HepG2 (cell line): Measurements from ENCODE around the gene SLC25A45. TPM values are rescaled to one million over a fixed set of nuclear protein-coding genes. Genes with fewer than 3 reads are reported as not detected.

Source experiments
- BHLHE40 ChIP-seq: IDR thresholded peaks from 2 replicates; pipeline ENCODE4 v1.6.1; 2011; ENCODE audit warnings: low read length, improper control_type of control experiment
- CREBL2 ChIP-seq: sonication (generic); formaldehyde crosslinking; IDR thresholded peaks from 2 replicates; pipeline ENCODE4 v1.8.1; 2023; ENCODE audit warnings: missing genetic modification reagents, mild to moderate bottlenecking, borderline replicate concordance
- HOXA5 ChIP-seq: sonication (generic); formaldehyde crosslinking; IDR thresholded peaks from 2 replicates; pipeline ENCODE4 v1.4.0; 2020; ENCODE audit warnings: missing genetic modification reagents
- KLF12 ChIP-seq: sonication (generic); formaldehyde crosslinking; IDR thresholded peaks from 2 replicates; pipeline ENCODE4 v1.4.0; 2020; ENCODE audit warnings: missing genetic modification reagents, borderline replicate concordance
- KLF9 ChIP-seq: IDR thresholded peaks from 2 replicates; pipeline ENCODE4 v1.6.1; 2016; ENCODE audit warnings: low read depth
- MLX ChIP-seq: IDR thresholded peaks from 2 replicates; pipeline ENCODE4 v1.6.1; 2016
- MTERF4 ChIP-seq: sonication (generic); formaldehyde crosslinking; IDR thresholded peaks from 2 replicates; pipeline ENCODE4 v1.8.0; 2023; ENCODE audit warnings: mild to moderate bottlenecking, missing genetic modification reagents
- NR2F2 ChIP-seq: IDR thresholded peaks from 2 replicates; pipeline ENCODE4 v1.6.1; 2012; ENCODE audit warnings: low read depth, inconsistent platforms, borderline replicate concordance
- NRL ChIP-seq: sonication (generic); formaldehyde crosslinking; IDR thresholded peaks from 2 replicates; pipeline ENCODE4 v1.5.0; 2020; ENCODE audit warnings: missing genetic modification reagents, mild to moderate bottlenecking, moderate library complexity, borderline replicate concordance
- PCBP1 ChIP-seq: fragments of 200-400 bp; formaldehyde crosslinking; IDR thresholded peaks from 2 replicates; pipeline ENCODE4 v1.6.1; 2017; ENCODE audit warnings: mild to moderate bottlenecking, low read depth, low read length, borderline replicate concordance
- SNRNP70 ChIP-seq: fragments of 200-400 bp; formaldehyde crosslinking; IDR thresholded peaks from 2 replicates; pipeline ENCODE4 v1.6.1; 2017; ENCODE audit warnings: mild to moderate bottlenecking, low read depth, low read length, moderate library complexity
- SOX13 ChIP-seq, 3 experiments: fragments of 450-650 bp in 1 of 3; sonication (generic) in 1 of 3; formaldehyde crosslinking in 1 of 3; IDR thresholded peaks in 2 of 3; conservative IDR thresholded peaks in 1 of 3; 2 replicates each; pipeline versions ENCODE4 v1.5.0 to v1.6.1; 2016 to 2020; ENCODE audit warnings: antibody characterized with exemption in 1 of 3, mild to moderate bottlenecking in 1 of 3, missing compliant biosample characterization in 1 of 3, missing genetic modification reagents in 1 of 3, moderate library complexity in 1 of 3
- SOX6 ChIP-seq, 2 experiments: fragments of 450-650 bp in 1 of 2; sonication (generic) in 1 of 2; formaldehyde crosslinking in 1 of 2; IDR thresholded peaks; 2 replicates each; pipeline versions ENCODE4 v1.4.0 to v1.6.1; 2017 to 2020; ENCODE audit warnings: antibody characterized with exemption in 1 of 2, mild to moderate bottlenecking in 1 of 2, missing genetic modification reagents in 1 of 2
- TFE3 ChIP-seq: IDR thresholded peaks from 2 replicates; pipeline ENCODE4 v1.6.1; 2016
- ZBTB42 ChIP-seq: sonication (generic); formaldehyde crosslinking; IDR thresholded peaks from 2 replicates; pipeline ENCODE4 v1.5.0; 2020; ENCODE audit warnings: mild to moderate bottlenecking, missing genetic modification reagents
- ZFAT ChIP-seq: sonication (generic); formaldehyde crosslinking; conservative IDR thresholded peaks from 2 replicates; pipeline ENCODE4 v1.8.1; 2023; ENCODE audit warnings: missing genetic modification reagents, inconsistent platforms
- ZFP62 ChIP-seq: sonication (generic); formaldehyde crosslinking; IDR thresholded peaks from 2 replicates; pipeline ENCODE4 v1.4.0; 2020; ENCODE audit warnings: missing genetic modification reagents
- ZNF101 ChIP-seq: sonication (generic); formaldehyde crosslinking; IDR thresholded peaks from 2 replicates; pipeline ENCODE4 v1.4.0; 2020; ENCODE audit warnings: mild to moderate bottlenecking, low read depth, missing genetic modification reagents, borderline replicate concordance
- ZNF451 ChIP-seq: sonication (generic); formaldehyde crosslinking; IDR thresholded peaks from 2 replicates; pipeline ENCODE4 v1.5.0; 2020; ENCODE audit warnings: mild to moderate bottlenecking, missing genetic modification reagents
- ZNF569 ChIP-seq: sonication (generic); formaldehyde crosslinking; IDR thresholded peaks from 2 replicates; pipeline ENCODE4 v1.5.0; 2020; ENCODE audit warnings: mild to moderate bottlenecking, missing genetic modification reagents, moderate library complexity, borderline replicate concordance
- ZNF724P ChIP-seq: sonication (generic); formaldehyde crosslinking; IDR thresholded peaks from 2 replicates; pipeline ENCODE4 v1.8.0; 2022; ENCODE audit warnings: missing genetic modification reagents, borderline replicate concordance
- ZSCAN9 ChIP-seq: IDR thresholded peaks from 2 replicates; pipeline ENCODE4 v1.6.1; 2016; ENCODE audit warnings: borderline replicate concordance
- polyA plus RNA-seq, 8 experiments: library from polyadenylated mRNA; depleted of rRNA in 3 of 8; stranded (reverse) in 7 of 8; unstranded in 1 of 8; fragments of >200 nt; fragmentation: Illumina TruSeq in 4 of 8; extraction: Trizol in 4 of 8; gene quantifications; 2 replicates each; pipeline versions ENCODE4 v1.2.1 to v1.2.3, GENCODE V29; 2011 to 2016; ENCODE audit warnings: low read depth in 4 of 8, missing spikeins in 1 of 8, mixed read lengths in 1 of 8; ENCODE audit not compliant: insufficient read depth in 1 of 8
- total RNA-seq, 5 experiments: library from RNA; depleted of rRNA; stranded (reverse); fragments of >200 nt; fragmentation: Illumina TruSeq; extraction: Trizol; gene quantifications; 2 replicates each; pipeline ENCODE4 v1.2.3, GENCODE V29; 2016; ENCODE audit warnings: low read depth in 1 of 5
- TF ChIP-seq, protein P1 (sequence below): sonication (generic); formaldehyde crosslinking; IDR thresholded peaks from 2 replicates; pipeline ENCODE4 v1.8.0; 2022; ENCODE audit warnings: missing genetic modification reagents, mild to moderate bottlenecking, inconsistent platforms, borderline replicate concordance

Gene SLC25A45
- total and polyA plus RNA-seq, 2 of the 13 experiments (the other 11 are each of a cell fraction or from before 2014, with no cell fraction given) = 1.2 to 3.4 TPM

- no peak for TF ChIP-seq CREBL2 (CRISPR knock-in tag)
- TF ChIP-seq ZFP62 (CRISPR knock-in tag) = no peak
- TF ChIP-seq KLF9 = 0 out of 2 replicates have a peak, but pooled peaks have one; percentile 29
- TF ChIP-seq MLX = peak; percentile 32; the same call in 1 of the 2 replicates
- peak; percentile 76; the same call in 1 of the 2 replicates for TF ChIP-seq MTERF4 (CRISPR knock-in tag)
- TF ChIP-seq, protein P1, sequence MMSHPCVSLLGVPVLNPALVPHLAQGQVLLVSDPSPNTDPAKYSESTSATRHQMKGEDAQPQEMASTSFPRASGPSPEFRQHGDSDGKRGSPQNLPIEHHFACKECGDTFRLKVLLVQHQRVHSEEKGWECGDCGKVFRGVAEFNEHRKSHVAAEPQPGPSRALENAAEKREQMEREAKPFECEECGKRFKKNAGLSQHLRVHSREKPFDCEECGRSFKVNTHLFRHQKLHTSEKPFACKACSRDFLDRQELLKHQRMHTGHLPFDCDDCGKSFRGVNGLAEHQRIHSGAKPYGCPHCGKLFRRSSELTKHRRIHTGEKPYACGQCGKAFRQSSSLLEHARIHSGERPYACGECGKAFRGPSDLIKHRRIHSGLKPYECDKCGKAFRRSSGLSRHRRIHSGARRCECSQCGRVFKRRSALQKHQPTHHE = 0 out of 2 replicates have a peak, but pooled peaks have one; percentile 29
- no peak for TF ChIP-seq ZFAT (CRISPR knock-in tag)
- TF ChIP-seq NRL (CRISPR knock-in tag) = no peak
- TF ChIP-seq KLF12 = peak; percentile 14; the same call in 1 of the 2 replicates
- no peak for TF ChIP-seq ZNF724P (CRISPR knock-in tag)
- 0 out of 2 replicates have a peak, but pooled peaks have one; percentile 33 for TF ChIP-seq ZNF451 (CRISPR knock-in tag)
- 0 out of 2 replicates have a peak, but pooled peaks have one; percentile 51 for TF ChIP-seq ZBTB42 (CRISPR knock-in tag)
- TF ChIP-seq ZNF569 = 0 out of 2 replicates have a peak, but pooled peaks have one; percentile 20
- no peak for TF ChIP-seq SOX6 (IDR thresholded peaks at IDR 0.05)
- peak; percentile 50; the same call in 1 of the 2 replicates for TF ChIP-seq SOX6 (CRISPR knock-in tag; IDR thresholded peaks at IDR 0.05)
- TF ChIP-seq NR2F2 = no peak
- TF ChIP-seq HOXA5 (CRISPR knock-in tag) = no peak
- no peak for TF ChIP-seq SOX13 (IDR thresholded peaks at IDR 0.05)
- TF ChIP-seq SOX13 (CRISPR knock-in tag; conservative IDR thresholded peaks at IDR 0.05 in 1 of 2, IDR thresholded peaks at IDR 0.05 in 1 of 2) = peak in 1 of 2 experiments; percentile 76; a peak in 2 of 4 replicates
- no peak for TF ChIP-seq ZSCAN9 (CRISPR knock-in tag)
- peak; percentile 88 for TF ChIP-seq BHLHE40
- peak; percentile 99 for TF ChIP-seq TFE3
- TF ChIP-seq ZNF101 (CRISPR knock-in tag) = no peak
- no peak for TF ChIP-seq PCBP1
- no peak for TF ChIP-seq SNRNP70
Observed at GRCh38 chr11:65421794-65422632, 39.6 kb upstream of the SLC25A45 start (continued).
